ENCODE results near the gene ACKR2. TPM values are rescaled to one million over a fixed set of nuclear protein-coding genes. Genes with fewer than 3 reads are reported as not detected.

ACKR2 gene
- total and polyA plus RNA-seq, 2 of the 13 experiments (the other 11 are each of a cell fraction or from before 2014, with no cell fraction given) = 1.1 to 1.9 TPM

DNA sequence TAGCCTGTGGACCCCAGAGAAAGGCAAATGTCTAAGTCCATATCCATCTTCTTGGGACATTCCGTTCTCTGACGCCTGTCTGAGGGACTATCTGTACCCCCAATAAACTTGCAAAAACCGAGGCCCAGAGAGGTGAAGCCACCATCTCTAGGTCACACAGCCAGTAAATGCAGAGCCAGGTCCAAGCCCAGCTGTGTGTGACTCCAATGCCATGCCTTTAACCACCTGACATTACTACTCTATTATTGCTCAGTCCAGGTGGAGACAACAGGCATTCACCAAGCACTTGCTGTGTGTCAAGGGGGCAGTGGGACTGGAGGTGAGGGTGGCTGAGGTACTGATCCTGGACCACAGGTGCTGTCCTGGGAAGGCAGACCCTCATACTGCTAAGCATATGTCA lies 41.0 kb downstream of the ACKR2 start:
- POLR2A ChIA-PET = interaction anchor here (1.4 kb wide), 1 partner anchor 11 kb away, joined by 6 read pairs; no protein-coding TSS in a partner anchor
- Histone ChIP-seq H3K4me3 (replicated peaks in 1 of 3; ENCODE audit: insufficient read depth in 1 of 3, low read depth in 2 of 3, low read length in 3 of 3) (no peak overlapping the region), H2AFZ (ENCODE audit: low read length) (no peak overlapping the region), H3K4me2 (ENCODE audit: low read depth, low read length) (no peak overlapping the region), H3K79me2 (ENCODE audit: insufficient read depth, low read length) (no peaks in the 10 kb centered on the region), H3K9me3 (ENCODE audit: low read length) (no peaks in the 10 kb centered on the region), H3K27ac (ENCODE audit: extremely low read length, insufficient read depth, low read length) (no peak overlapping the region), H3K27me3 (ENCODE audit: control insufficient read depth in 1 of 2, insufficient read depth in 2 of 2, low read length in 2 of 2) (no peaks in the 10 kb centered on the region), H3K4me1 (ENCODE audit: insufficient read depth, low read length) (peaks cover 95% of the 10 kb centered on the region), H3K36me3 (replicated peaks in 1 of 2; ENCODE audit: control insufficient read depth in 1 of 2, insufficient read depth in 2 of 2, low read length in 2 of 2) (no peaks in the 10 kb centered on the region), H3K9ac (ENCODE audit: insufficient read depth, low read depth, low read length) (no peak overlapping the region), H4K20me1 (ENCODE audit: insufficient read depth, low read length) (no peaks in the 10 kb centered on the region)
- DNase-seq (ENCODE audit: low spot score) (no peak), ATAC-seq (no peak), FAIRE-seq (no peak)
- intact Hi-C loops (cut with micrococcal nuclease; ENCODE audit: unreplicated experiment) (no loop called here), in situ Hi-C loops (cut with HindIII; ENCODE audit: extremely low pct_ligation_motif_present, low pct_unique_long_range_greater_than_20kb) (no loop called here)
- no TSS peak for BruUV-seq (replicated peaks)
- WGBS (ENCODE audit: low lambda C conversion rate) = 94% methylated on average over 3 of the region's 3 CpGs
- TF ChIP-seq ZNF768 (CRISPR knock-in tag; IDR thresholded peaks at IDR 0.05) = peak; percentile 87
- TF ChIP-seq ZMYM3 (CRISPR knock-in tag; IDR thresholded peaks at IDR 0.05) = 0 out of 2 replicates have a peak, but pooled peaks have one; percentile 13
- TF ChIP-seq PLRG1 (conservative IDR thresholded peaks at IDR 0.05) = no peak
- no peak for TF ChIP-seq ZSCAN9 (CRISPR knock-in tag; IDR thresholded peaks at IDR 0.05; ENCODE audit: borderline replicate concordance)
- no peak for TF ChIP-seq ZSCAN20 (CRISPR knock-in tag; IDR thresholded peaks at IDR 0.05; ENCODE audit: borderline replicate concordance)
- TF ChIP-seq ZNF343 (CRISPR knock-in tag; IDR thresholded peaks at IDR 0.05) = no peak
- CTCF ChIA-PET (ENCODE audit: low intra/inter-chr PET ratio, low total read pairs) = no interaction called here

DNA sequence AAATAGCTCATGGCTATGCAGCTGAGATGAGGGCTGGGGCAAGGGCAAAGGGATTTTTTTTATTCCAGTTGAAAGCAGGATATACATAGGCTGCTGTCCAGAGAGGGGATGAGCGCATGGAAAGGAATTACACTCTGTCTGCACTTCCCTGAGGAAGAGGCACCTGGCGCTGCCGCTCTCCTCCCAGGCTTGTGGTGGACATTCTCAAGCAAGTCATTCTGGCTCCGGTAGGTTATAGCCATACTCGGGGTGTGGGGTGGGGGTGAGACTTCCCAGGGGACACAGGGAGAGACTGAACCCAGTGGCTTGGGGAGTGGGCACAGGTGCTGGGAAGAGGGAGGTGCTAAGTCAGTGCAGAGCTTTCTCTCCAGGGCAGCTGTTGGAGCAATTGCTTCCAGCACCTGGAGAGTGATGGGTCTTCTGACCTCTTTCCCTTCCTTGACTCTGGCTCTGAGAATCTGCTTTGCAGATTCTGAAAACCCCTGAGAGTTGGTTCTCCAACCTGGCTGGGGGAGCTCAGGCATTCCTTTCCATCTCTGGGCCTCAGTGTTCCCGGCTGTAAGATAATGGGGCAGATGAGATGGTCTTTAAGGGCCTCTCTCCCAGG lies 42.1 kb downstream of the ACKR2 start:
- ChIA-PET CTCF (ENCODE audit: low intra/inter-chr PET ratio, low total read pairs) (no interaction called here), POLR2A (interaction anchor here (1.4 to 2.1 kb wide), 2 partner anchors 12 to 24 kb away, joined by 5 to 6 read pairs; partner anchors contain the start of gene CYP8B1)
- H3K9me3 ChIP-seq (ENCODE audit: low read length) = no peaks in the 10 kb centered on the region
- no peak overlapping the region for H3K4me3 ChIP-seq (replicated peaks in 1 of 3; ENCODE audit: insufficient read depth in 1 of 3, low read depth in 2 of 3, low read length in 3 of 3)
- H3K4me2 ChIP-seq (ENCODE audit: low read depth, low read length) = no peak overlapping the region
- H4K20me1 ChIP-seq (ENCODE audit: insufficient read depth, low read length) = no peaks in the 10 kb centered on the region
- H3K27ac ChIP-seq (ENCODE audit: extremely low read length, insufficient read depth, low read length) = no peak overlapping the region
- H2AFZ ChIP-seq (ENCODE audit: low read length) = no peak overlapping the region
- H3K27me3 ChIP-seq (ENCODE audit: control insufficient read depth in 1 of 2, insufficient read depth in 2 of 2, low read length in 2 of 2) = no peaks in the 10 kb centered on the region
- in situ Hi-C loops (cut with HindIII; ENCODE audit: extremely low pct_ligation_motif_present, low pct_unique_long_range_greater_than_20kb) = no loop called here
- no peak overlapping the region; the same call in 1 of the 2 replicates for H3K9ac ChIP-seq (ENCODE audit: insufficient read depth, low read depth, low read length)
- intact Hi-C loops (cut with micrococcal nuclease; ENCODE audit: unreplicated experiment) = no loop called here
- FAIRE-seq (no peak), ATAC-seq (no peak), DNase-seq (ENCODE audit: low spot score) (no peak)
- H3K36me3 ChIP-seq (replicated peaks in 1 of 2; ENCODE audit: control insufficient read depth in 1 of 2, insufficient read depth in 2 of 2, low read length in 2 of 2) = no peaks in the 10 kb centered on the region
- peaks cover 95% of the 10 kb centered on the region for H3K4me1 ChIP-seq (ENCODE audit: insufficient read depth, low read length)
- no TSS peak for BruUV-seq (replicated peaks)
- TF ChIP-seq REXO4 (CRISPR knock-in tag; IDR thresholded peaks at IDR 0.05; ENCODE audit: borderline replicate concordance) (no peak), ZNF501 (CRISPR knock-in tag; IDR thresholded peaks at IDR 0.05) (0 out of 2 replicates have a peak, but pooled peaks have one; percentile 22), ZNF549 (CRISPR knock-in tag; IDR thresholded peaks at IDR 0.05) (no peak)
- H3K79me2 ChIP-seq (ENCODE audit: insufficient read depth, low read length) = no peaks in the 10 kb centered on the region
- WGBS (ENCODE audit: low lambda C conversion rate) = 100% methylated on average over 6 of the region's 6 CpGs
